ENCODE results near the gene FNDC5.

DNA sequence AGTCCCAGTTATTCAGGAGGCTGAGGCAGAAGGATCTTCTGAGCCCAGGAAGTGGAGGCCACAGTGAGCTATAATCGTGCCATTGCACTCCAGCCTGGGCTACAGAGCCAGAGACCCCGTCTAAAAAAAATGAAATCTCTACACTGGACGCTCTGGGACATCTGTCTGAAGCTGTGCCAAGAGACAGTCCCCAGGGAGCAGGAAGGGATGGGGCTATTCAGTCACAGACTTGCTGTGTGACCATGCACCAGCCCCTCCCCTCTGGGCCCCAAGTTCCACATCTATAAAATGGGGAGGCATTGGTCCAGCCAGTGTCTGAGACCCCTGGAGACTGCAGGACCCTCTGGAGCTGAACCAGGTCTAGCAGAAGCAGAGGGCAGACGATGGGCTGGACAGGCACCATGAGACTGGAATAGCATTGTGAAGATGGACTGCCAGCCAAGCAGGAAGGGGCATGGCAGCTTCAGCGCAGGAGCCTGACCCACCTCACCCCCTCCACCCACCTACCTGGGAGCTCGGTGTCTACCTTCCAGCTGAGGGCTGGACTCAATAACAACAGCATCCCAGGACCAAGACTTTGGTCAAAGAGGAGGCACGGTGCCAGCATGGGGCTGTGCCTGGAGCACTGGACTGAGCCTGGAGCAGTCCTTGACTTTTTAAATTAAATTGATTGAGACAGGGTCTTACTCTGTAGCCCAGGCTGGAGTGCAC, 29.0 kb upstream of the FNDC5 start:
- no peak for TF ChIP-seq EZH2phosphoT487 (IDR thresholded peaks at IDR 0.05; ENCODE audit: borderline replicate concordance)
- TF ChIP-seq CTCF (conservative IDR thresholded peaks at IDR 0.05; ENCODE audit: low read length): no peak

Measured in Loucy (cell line).